GM23248 (cell line): ENCODE data around the gene DHTKD1. TPM values are rescaled to one million over a fixed set of nuclear protein-coding genes. Genes with fewer than 3 reads are reported as not detected.
"Not testable (repeated sequence)": the region's sequence is repeated elsewhere in the genome, so short reads cannot be mapped to it uniquely, and the experiment has no call there.

Experiments
- DNase-seq: peaks from one replicate; pipeline ENCODE4 v3.0.0-alpha.2; 2015
- H2AFZ ChIP-seq: fragments of 200-600 bp; sonication (generic); 2 replicates; pipeline ENCODE4 v1.6.1; 2016; ENCODE audit warnings: antibody characterized with exemption
- H3F3A ChIP-seq: fragments of 200-600 bp; sonication (generic); 2 replicates; pipeline ENCODE4 v1.6.1; 2016; ENCODE audit warnings: mild to moderate bottlenecking, antibody characterized with exemption, mixed run types; ENCODE audit not compliant: insufficient read depth
- H3K27ac ChIP-seq: fragments of 200-600 bp; sonication (generic); 2 replicates; pipeline ENCODE4 v1.5.1; 2016; ENCODE audit warnings: mild to moderate bottlenecking
- H3K27me3 ChIP-seq: fragments of 200-600 bp; sonication (generic); replicated peaks from 2 replicates; pipeline ENCODE4 v1.6.1; 2016; ENCODE audit warnings: mild to moderate bottlenecking; ENCODE audit not compliant: insufficient read depth
- H3K36me3 ChIP-seq: fragments of 200-600 bp; sonication (generic); 2 replicates; pipeline ENCODE4 v1.6.1; 2016; ENCODE audit warnings: low read depth, mild to moderate bottlenecking
- H3K4me1 ChIP-seq: fragments of 200-600 bp; sonication (generic); 2 replicates; pipeline ENCODE4 v1.6.1; 2016; ENCODE audit warnings: mild to moderate bottlenecking; ENCODE audit not compliant: insufficient read depth
- H3K4me2 ChIP-seq: fragments of 200-600 bp; sonication (generic); one replicate; pipeline ENCODE4 v1.6.1; 2016; ENCODE audit warnings: mild to moderate bottlenecking; ENCODE audit not compliant: unreplicated experiment
- H3K4me3 ChIP-seq: fragments of 200-600 bp; sonication (generic); 2 replicates; pipeline ENCODE4 v1.5.1; 2016; ENCODE audit warnings: mild to moderate bottlenecking
- H3K79me2 ChIP-seq: fragments of 200-600 bp; sonication (generic); 2 replicates; pipeline ENCODE4 v1.6.1; 2016; ENCODE audit warnings: mild to moderate bottlenecking; ENCODE audit not compliant: insufficient read depth
- H3K9ac ChIP-seq: fragments of 200-600 bp; sonication (generic); 2 replicates; pipeline ENCODE4 v1.6.1; 2016; ENCODE audit warnings: mild to moderate bottlenecking
- H3K9me2 ChIP-seq: fragments of 200-600 bp; sonication (generic); 2 replicates; pipeline ENCODE4 v1.6.1; 2016; ENCODE audit warnings: mixed run types, mild to moderate bottlenecking, moderate library complexity; ENCODE audit not compliant: insufficient read depth
- H3K9me3 ChIP-seq: fragments of 200-600 bp; sonication (generic); one replicate; pipeline ENCODE4 v1.6.1; 2017; ENCODE audit warnings: low read depth
- H4K20me1 ChIP-seq: fragments of 200-600 bp; sonication (generic); 2 replicates; pipeline ENCODE4 v1.6.0; 2016; ENCODE audit not compliant: insufficient read depth
- EZH2 ChIP-seq: fragments of 200-600 bp; sonication (generic); IDR thresholded peaks from 2 replicates; pipeline ENCODE4 v1.6.1; 2018; ENCODE audit warnings: antibody characterized with exemption, mild to moderate bottlenecking; ENCODE audit not compliant: insufficient read depth, poor library complexity, severe bottlenecking
- EZH2phosphoT487 ChIP-seq: fragments of 200-600 bp; sonication (generic); IDR thresholded peaks from 2 replicates; pipeline ENCODE4 v1.6.1; 2018; ENCODE audit warnings: antibody characterized with exemption, moderate library complexity, mild to moderate bottlenecking, low read depth; ENCODE audit not compliant: insufficient read depth
- WGBS, 2 experiments: methylation state at CpG; one replicate each; pipeline ENCODE4 v1.1.6; 2015 to 2017; ENCODE audit warnings: low lambda C conversion rate in 2 of 2, low coverage in 1 of 2; ENCODE audit errors: missing lambda C conversion rate in 2 of 2; 5-methylcytosine and 5-hydroxymethylcytosine counted together
- in situ Hi-C: fragments of 300-500 bp; cut with MboI; formaldehyde crosslinking; loops from 2 replicates; pipeline ENCODE4 v1.15.0; 2020
- polyA plus RNA-seq: library from polyadenylated mRNA; unstranded; fragments of >200 nt; fragmentation: Nextera tagmentation; extraction: Ambion mirVana; gene quantifications from 2 replicates; pipeline ENCODE4 v1.2.1, GENCODE V29; 2016
- total RNA-seq: library from RNA; depleted of rRNA; stranded (reverse); fragments of >200 nt; shearing (Covaris generic); gene quantifications from 2 replicates; pipeline ENCODE4 v1.2.3, GENCODE V29; 2014

Gene DHTKD1
- total and polyA plus RNA-seq, 2 experiments from 2014 or later: 6.8 to 8.2 TPM

DNA sequence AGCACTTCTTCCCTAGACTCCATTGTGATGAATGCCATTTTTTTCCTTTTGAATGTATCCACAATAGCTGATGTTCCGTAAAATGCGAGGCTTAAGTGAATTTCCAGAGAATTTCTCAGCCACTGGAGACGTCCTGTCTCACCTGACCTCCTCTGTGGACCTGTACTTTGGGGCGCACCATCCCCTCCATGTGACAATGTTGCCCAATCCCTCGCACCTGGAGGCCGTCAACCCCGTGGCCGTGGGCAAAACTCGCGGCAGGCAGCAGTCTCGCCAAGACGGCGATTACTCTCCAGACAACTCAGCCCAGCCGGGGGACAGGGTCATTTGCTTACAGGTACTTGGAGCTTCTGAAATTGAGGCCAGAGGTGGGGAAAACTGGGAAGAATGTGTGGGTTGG lies 20.2 kb downstream of the DHTKD1 start:
- no peaks in the 10 kb centered on the region for H3F3A ChIP-seq
- no peaks in the 10 kb centered on the region for H4K20me1 ChIP-seq
- no peak overlapping the region for H3K4me2 ChIP-seq
- no peaks in the 10 kb centered on the region for H3K9me3 ChIP-seq
- in situ Hi-C loops: no loop called here
- peaks cover 4% of the 10 kb centered on the region; the same call in 1 of the 2 replicates for H3K36me3 ChIP-seq
- 93 to 94% methylated on average over 14 of the region's 14 CpGs for WGBS, 2 experiments
- TF ChIP-seq EZH2phosphoT487: no peak
- TF ChIP-seq EZH2: no peak
- H3K4me3 ChIP-seq: no peak overlapping the region
- no peak overlapping the region for H2AFZ ChIP-seq
- H3K4me1 ChIP-seq: no peaks in the 10 kb centered on the region
- H3K79me2 ChIP-seq: no peaks in the 10 kb centered on the region
- H3K9ac ChIP-seq: no peak overlapping the region
- no peak overlapping the region for H3K27ac ChIP-seq
- no peaks in the 10 kb centered on the region for H3K27me3 ChIP-seq
- H3K9me2 ChIP-seq: no peaks in the 10 kb centered on the region
- DNase-seq: no peak

GRCh38 chr10:12091421-12091820 lies 22.7 kb downstream of the DHTKD1 start:
- no peak overlapping the region for H3K4me2 ChIP-seq
- 94 to 96% methylated on average over 4 of the region's 4 CpGs for WGBS, 2 experiments
- no peak for TF ChIP-seq EZH2phosphoT487
- no peak for TF ChIP-seq EZH2

DNA sequence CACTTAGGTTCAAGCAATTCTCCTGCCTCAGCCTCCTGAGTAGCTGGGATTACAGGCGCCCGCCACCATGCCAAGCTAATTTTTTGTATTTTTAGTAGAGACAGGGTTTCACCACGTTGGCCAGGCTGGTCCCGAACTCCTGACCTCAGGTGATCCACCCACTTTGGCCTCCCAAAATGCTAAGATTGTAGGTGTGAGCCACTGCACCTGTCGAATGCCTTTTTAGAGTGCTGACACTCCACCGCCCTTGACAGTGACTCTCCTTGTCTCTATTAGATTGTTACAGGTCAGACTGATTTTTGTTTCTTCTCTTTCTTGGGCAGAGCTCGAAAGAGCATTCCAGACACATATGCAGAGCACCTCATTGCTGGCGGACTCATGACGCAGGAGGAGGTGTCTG lies 28.6 kb downstream of the DHTKD1 start:
- H3K4me1 ChIP-seq, H3K4me3 ChIP-seq, H3K27ac ChIP-seq, H3K9me2 ChIP-seq, H4K20me1 ChIP-seq, H2AFZ ChIP-seq, H3F3A ChIP-seq, DNase-seq, H3K4me2 ChIP-seq, in situ Hi-C loops, H3K9ac ChIP-seq, H3K27me3 ChIP-seq, H3K79me2 ChIP-seq, H3K9me3 ChIP-seq: not testable (repeated sequence)
- WGBS, 2 experiments: 94% methylated on average over 9 of the region's 9 CpGs
- peaks cover 17% of the 10 kb centered on the region; the same call in 1 of the 2 replicates for H3K36me3 ChIP-seq

More at GRCh38 chr10:12091421-12091820, 22.7 kb downstream of the DHTKD1 start:
- H3K27me3 ChIP-seq: no peaks in the 10 kb centered on the region
- peaks cover 17% of the 10 kb centered on the region; the same call in 1 of the 2 replicates for H3K36me3 ChIP-seq
- H3F3A ChIP-seq: no peaks in the 10 kb centered on the region
- no peaks in the 10 kb centered on the region for H3K9me3 ChIP-seq
- no peak overlapping the region for H3K27ac ChIP-seq
- H2AFZ ChIP-seq: no peak overlapping the region
- no peaks in the 10 kb centered on the region for H4K20me1 ChIP-seq
- H3K9me2 ChIP-seq: no peaks in the 10 kb centered on the region
- in situ Hi-C loops: no loop called here
- no peaks in the 10 kb centered on the region for H3K79me2 ChIP-seq
- no peak overlapping the region for H3K9ac ChIP-seq
- no peak overlapping the region for H3K4me3 ChIP-seq
- H3K4me1 ChIP-seq: no peaks in the 10 kb centered on the region
- DNase-seq: no peak

DNA sequence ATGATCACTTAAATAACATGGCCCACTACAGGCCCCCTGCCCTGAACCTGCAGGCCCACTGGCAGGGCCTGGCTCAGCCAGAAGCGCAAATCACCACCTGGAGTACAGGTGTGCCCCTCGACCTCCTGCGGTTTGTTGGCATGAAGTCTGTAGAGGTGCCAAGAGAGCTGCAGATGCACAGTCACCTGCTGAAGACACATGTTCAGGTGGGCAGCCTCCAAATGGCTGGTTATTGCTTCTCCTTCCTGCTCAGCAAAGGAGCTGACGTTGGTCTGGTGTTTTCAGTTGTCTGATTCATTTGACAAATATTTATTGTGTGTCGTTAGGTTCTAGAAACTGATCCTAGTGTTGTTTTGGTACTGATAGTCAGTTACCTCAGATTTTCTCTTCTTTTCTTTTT lies 29.0 kb downstream of the DHTKD1 start:
- Histone ChIP-seq H3K27me3 (no peaks in the 10 kb centered on the region), H3K4me3 (no peak overlapping the region), H3K4me1 (no peaks in the 10 kb centered on the region), H3K9ac (no peak overlapping the region), H3K4me2 (no peak overlapping the region), H3K27ac (no peak overlapping the region), H3K36me3 (peaks cover 17% of the 10 kb centered on the region; the same call in 1 of the 2 replicates), H3K9me3 (no peaks in the 10 kb centered on the region), H3K9me2 (no peaks in the 10 kb centered on the region), H3K79me2 (no peaks in the 10 kb centered on the region), H3F3A (no peaks in the 10 kb centered on the region), H4K20me1 (no peaks in the 10 kb centered on the region), H2AFZ (no peak overlapping the region)
- no peak for TF ChIP-seq EZH2
- in situ Hi-C loops: no loop called here
- no peak for DNase-seq
- 78% methylated on average over 5 of the region's 5 CpGs for WGBS, 2 experiments

- in situ Hi-C loops: no loop called here
- Histone ChIP-seq H3K4me2 (no peak overlapping the region), H3K79me2 (no peaks in the 10 kb centered on the region), H3K9me3 (no peaks in the 10 kb centered on the region), H3F3A (no peaks in the 10 kb centered on the region), H3K27me3 (no peaks in the 10 kb centered on the region), H4K20me1 (no peaks in the 10 kb centered on the region), H3K4me1 (no peaks in the 10 kb centered on the region), H3K27ac (no peak overlapping the region), H3K9me2 (no peaks in the 10 kb centered on the region), H2AFZ (no peak overlapping the region), H3K4me3 (no peak overlapping the region), H3K9ac (no peak overlapping the region), H3K36me3 (peaks cover 12% of the 10 kb centered on the region; the same call in 1 of the 2 replicates)
- TF ChIP-seq EZH2phosphoT487 (no peak), EZH2 (no peak)
- no peak for DNase-seq
- WGBS, 2 experiments: 95 to 97% methylated on average over 4 of the region's 4 CpGs
Measured at GRCh38 chr10:12098966-12099365, 30.2 kb downstream of the DHTKD1 start.
